Ishikawa (cell line): ENCODE data around the gene FOXC1.

Source experiments
- CEBPB ChIP-seq: IDR thresholded peaks from 2 replicates; pipeline ENCODE4 v1.6.1; 2012
- CREB1 ChIP-seq: IDR thresholded peaks from 2 replicates; pipeline ENCODE4 v1.6.1; 2012; ENCODE audit warnings: low read depth
- EGR1 ChIP-seq: IDR thresholded peaks from 2 replicates; pipeline ENCODE4 v1.6.1; 2012
- EP300 ChIP-seq: IDR thresholded peaks from 2 replicates; pipeline ENCODE4 v1.6.1; 2012; ENCODE audit warnings: borderline replicate concordance
- FOXM1 ChIP-seq: IDR thresholded peaks from 2 replicates; pipeline ENCODE4 v1.6.1; 2012; ENCODE audit warnings: low read depth, borderline replicate concordance
- NFIC ChIP-seq: IDR thresholded peaks from 2 replicates; pipeline ENCODE4 v1.6.1; 2012
- RAD21 ChIP-seq: IDR thresholded peaks from 2 replicates; pipeline ENCODE4 v1.6.1; 2012; ENCODE audit warnings: low read depth
- TAF1 ChIP-seq: IDR thresholded peaks from 2 replicates; pipeline ENCODE4 v1.6.1; 2012; ENCODE audit warnings: low read depth, mild to moderate bottlenecking
- TCF12 ChIP-seq: IDR thresholded peaks from 2 replicates; pipeline ENCODE4 v1.6.1; 2012; ENCODE audit warnings: low read depth
- TEAD4 ChIP-seq: IDR thresholded peaks from 2 replicates; pipeline ENCODE4 v1.6.1; 2012
- YY1 ChIP-seq: IDR thresholded peaks from 2 replicates; pipeline ENCODE4 v1.6.1; 2012; ENCODE audit warnings: low read depth
- ZBTB7A ChIP-seq: IDR thresholded peaks from 2 replicates; pipeline ENCODE4 v1.6.1; 2012; ENCODE audit warnings: low read depth
- TF ChIP-seq, protein P1 (sequence below): IDR thresholded peaks from 2 replicates; pipeline ENCODE4 v1.6.1; 2012; ENCODE audit warnings: low read depth, mild to moderate bottlenecking
- TF ChIP-seq, protein P2 (sequence below): IDR thresholded peaks from 2 replicates; pipeline ENCODE4 v1.6.1; 2012
- TF ChIP-seq, protein P3 (sequence below): IDR thresholded peaks from 2 replicates; pipeline ENCODE4 v1.6.1; 2012

The FOXC1 gene

DNA sequence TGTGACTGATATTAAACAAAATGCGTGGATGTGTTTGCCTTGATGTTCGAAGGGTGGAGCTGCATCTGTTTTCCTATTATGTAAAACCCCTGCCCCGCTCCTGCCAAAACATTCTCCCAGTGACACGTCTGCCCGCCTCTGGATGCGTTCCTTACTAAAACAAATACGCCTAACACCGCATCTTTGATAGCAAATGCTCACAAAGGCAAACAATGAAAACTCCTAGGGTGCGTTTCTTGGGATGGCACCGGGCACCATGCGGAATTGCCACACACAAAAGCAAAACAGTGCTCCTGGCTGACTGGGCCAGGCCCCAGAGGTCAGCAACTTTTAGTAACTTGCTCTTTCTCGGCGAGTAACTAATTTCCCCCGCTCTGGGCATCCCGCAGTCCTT lies 9.0 kb upstream of the FOXC1 start:
- no peak for TF ChIP-seq EGR1
- no peak for TF ChIP-seq TEAD4
- TF ChIP-seq, protein P1, sequence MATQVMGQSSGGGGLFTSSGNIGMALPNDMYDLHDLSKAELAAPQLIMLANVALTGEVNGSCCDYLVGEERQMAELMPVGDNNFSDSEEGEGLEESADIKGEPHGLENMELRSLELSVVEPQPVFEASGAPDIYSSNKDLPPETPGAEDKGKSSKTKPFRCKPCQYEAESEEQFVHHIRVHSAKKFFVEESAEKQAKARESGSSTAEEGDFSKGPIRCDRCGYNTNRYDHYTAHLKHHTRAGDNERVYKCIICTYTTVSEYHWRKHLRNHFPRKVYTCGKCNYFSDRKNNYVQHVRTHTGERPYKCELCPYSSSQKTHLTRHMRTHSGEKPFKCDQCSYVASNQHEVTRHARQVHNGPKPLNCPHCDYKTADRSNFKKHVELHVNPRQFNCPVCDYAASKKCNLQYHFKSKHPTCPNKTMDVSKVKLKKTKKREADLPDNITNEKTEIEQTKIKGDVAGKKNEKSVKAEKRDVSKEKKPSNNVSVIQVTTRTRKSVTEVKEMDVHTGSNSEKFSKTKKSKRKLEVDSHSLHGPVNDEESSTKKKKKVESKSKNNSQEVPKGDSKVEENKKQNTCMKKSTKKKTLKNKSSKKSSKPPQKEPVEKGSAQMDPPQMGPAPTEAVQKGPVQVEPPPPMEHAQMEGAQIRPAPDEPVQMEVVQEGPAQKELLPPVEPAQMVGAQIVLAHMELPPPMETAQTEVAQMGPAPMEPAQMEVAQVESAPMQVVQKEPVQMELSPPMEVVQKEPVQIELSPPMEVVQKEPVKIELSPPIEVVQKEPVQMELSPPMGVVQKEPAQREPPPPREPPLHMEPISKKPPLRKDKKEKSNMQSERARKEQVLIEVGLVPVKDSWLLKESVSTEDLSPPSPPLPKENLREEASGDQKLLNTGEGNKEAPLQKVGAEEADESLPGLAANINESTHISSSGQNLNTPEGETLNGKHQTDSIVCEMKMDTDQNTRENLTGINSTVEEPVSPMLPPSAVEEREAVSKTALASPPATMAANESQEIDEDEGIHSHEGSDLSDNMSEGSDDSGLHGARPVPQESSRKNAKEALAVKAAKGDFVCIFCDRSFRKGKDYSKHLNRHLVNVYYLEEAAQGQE = no peak
- no peak for TF ChIP-seq RAD21
- no peak for TF ChIP-seq CEBPB
- TF ChIP-seq, protein P2, sequence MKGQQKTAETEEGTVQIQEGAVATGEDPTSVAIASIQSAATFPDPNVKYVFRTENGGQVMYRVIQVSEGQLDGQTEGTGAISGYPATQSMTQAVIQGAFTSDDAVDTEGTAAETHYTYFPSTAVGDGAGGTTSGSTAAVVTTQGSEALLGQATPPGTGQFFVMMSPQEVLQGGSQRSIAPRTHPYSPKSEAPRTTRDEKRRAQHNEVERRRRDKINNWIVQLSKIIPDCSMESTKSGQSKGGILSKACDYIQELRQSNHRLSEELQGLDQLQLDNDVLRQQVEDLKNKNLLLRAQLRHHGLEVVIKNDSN = no peak
- TF ChIP-seq YY1 = no peak
- no peak for TF ChIP-seq CREB1
- TF ChIP-seq EP300 = no peak
- no peak for TF ChIP-seq FOXM1
- TF ChIP-seq TCF12 = no peak
- no peak for TF ChIP-seq ZBTB7A
- TF ChIP-seq TAF1 = no peak
- TF ChIP-seq NFIC = no peak
- TF ChIP-seq, protein P3, sequence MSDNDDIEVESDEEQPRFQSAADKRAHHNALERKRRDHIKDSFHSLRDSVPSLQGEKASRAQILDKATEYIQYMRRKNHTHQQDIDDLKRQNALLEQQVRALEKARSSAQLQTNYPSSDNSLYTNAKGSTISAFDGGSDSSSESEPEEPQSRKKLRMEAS = no peak

DNA sequence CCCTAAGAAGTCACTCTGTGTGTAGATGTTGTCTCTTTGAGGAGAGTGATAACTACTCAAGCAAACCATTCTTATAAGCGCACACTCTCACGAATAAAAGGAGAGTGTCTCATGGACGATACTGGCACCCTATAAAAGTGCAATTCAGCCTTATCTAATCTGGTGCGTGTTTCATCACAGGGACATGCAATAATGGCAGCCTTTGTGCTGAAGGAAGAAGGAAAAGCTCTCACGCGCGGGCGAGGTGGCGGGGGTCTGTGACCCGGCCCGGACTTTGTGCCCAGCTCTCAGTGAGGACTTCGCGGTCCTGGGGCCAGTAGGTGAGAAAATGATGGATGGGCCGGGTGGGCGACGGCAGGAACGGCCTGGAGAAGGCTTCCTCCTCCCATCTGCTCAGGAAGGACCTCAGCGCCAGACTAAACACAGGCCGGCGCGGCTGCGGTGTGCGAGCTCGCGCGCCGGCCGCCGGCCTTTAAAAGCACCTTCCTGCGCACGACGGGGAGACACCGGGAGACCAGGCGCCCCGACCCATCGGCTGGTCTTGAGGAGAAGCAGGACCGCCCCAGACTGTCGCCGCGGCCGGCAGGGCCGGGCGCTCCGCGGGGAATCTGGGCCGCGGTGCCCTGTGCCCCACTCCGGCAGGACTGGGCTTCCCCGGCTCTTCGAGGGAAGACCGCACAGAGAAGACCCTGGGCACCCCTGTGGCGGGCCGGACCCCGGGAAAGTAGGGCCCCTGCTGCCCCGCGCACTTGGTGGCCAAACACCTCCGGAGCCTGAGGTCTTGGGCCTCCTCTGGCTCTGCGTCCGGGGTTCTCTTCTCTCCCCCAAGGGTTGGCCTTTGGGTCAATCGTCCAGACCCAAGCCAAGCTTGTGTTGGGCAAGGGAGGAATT lies 8.3 kb upstream of the FOXC1 start:
- no peak for TF ChIP-seq TEAD4
- TF ChIP-seq EP300 = no peak
- TF ChIP-seq ZBTB7A = no peak
- no peak for TF ChIP-seq CEBPB
- no peak for TF ChIP-seq EGR1
- TF ChIP-seq, protein P1 = no peak
- TF ChIP-seq, protein P3 = no peak
- TF ChIP-seq CREB1 = no peak

DNA sequence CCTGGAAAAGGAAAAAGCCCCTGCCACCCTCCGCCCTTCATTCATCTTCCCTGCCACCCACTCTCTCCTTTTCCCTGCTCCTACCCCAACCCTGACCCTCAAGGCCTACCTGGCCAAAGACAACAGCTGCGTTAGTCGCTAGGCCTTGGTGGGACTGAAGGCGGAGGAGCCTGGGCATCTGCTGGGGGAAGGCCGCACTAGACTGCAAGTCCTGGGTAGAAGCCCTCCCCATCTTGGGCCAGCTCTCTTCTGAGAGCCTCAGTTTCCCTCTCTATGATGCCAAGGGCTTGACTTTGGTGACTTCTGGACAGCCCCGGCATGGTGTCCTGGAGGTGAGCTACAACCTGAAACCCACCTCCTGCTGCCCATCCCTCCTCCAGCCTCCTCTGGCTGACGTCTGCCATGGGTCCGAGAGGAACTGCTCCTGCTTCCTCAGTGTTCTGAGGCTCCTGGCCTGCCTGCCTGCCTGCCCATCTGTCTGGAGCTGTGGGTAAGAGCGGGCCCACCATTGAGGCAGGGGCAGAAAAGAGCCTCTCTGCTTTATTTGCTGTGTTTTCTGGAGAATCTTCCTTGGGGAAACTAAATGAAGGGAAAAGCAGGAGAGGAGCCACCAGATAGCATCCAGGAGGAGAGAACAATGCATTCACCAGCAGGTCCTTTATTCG lies 7.5 kb upstream of the FOXC1 start:
- no peak for TF ChIP-seq ZBTB7A
- no peak for TF ChIP-seq NFIC
- TF ChIP-seq CEBPB = no peak
- TF ChIP-seq, protein P3 = no peak
- no peak for TF ChIP-seq FOXM1
- no peak for TF ChIP-seq YY1
- no peak for TF ChIP-seq CREB1
- TF ChIP-seq TAF1 = no peak
- no peak for TF ChIP-seq EP300
- TF ChIP-seq, protein P1 = no peak
- TF ChIP-seq EGR1 = no peak
- no peak for TF ChIP-seq TCF12
- TF ChIP-seq, protein P2 = no peak

DNA sequence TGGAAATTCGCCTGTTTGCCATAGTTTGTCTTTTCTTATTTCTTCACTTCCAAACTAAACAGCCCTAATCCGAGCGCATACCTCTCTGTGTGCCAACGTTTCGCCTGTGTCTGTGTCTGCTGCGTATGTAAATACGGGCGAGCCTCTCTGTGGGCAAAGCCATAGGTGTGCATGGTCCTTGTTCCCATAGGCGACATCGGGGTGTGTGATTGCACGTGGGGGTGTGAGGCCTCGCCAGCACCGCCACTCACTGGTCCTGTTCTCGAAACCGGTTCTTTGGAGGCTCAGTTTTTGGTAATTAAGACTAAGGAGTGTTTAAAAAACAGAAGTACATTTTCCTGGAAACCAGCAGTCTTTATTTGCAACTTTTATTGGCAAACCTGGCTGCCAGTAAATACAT lies 6.0 kb upstream of the FOXC1 start:
- TF ChIP-seq, protein P2 = no peak
- TF ChIP-seq TEAD4 = no peak
- no peak for TF ChIP-seq NFIC
- TF ChIP-seq TCF12 = no peak
- TF ChIP-seq ZBTB7A = no peak
- TF ChIP-seq CREB1 = no peak
- no peak for TF ChIP-seq TAF1
- TF ChIP-seq FOXM1 = no peak
- TF ChIP-seq, protein P3 = no peak
- no peak for TF ChIP-seq CEBPB
